K562 (cell line): ENCODE measurements around the gene HDHD5. TPM values are rescaled to one million over a fixed set of nuclear protein-coding genes. Genes with fewer than 3 reads are reported as not detected.

Experiments
- CBX3 ChIP-seq, 2 experiments: IDR thresholded peaks; 1 replicate in 1 of 2; 2 replicates in 1 of 2; pipeline ENCODE4 v1.6.1; 2012; ENCODE audit warnings: inconsistent platforms in 2 of 2, low read length in 2 of 2, borderline replicate concordance in 1 of 2, control low read depth in 1 of 2
- EP400 ChIP-seq: fragments of 450-650 bp; IDR thresholded peaks from 2 replicates; pipeline ENCODE4 v1.6.1; 2017; ENCODE audit warnings: antibody characterized with exemption, mild to moderate bottlenecking, moderate library complexity
- ID3 ChIP-seq, 2 experiments: fragments of 250-450 bp in 1 of 2; fragments of 450-650 bp in 1 of 2; sonication (Bioruptor Pico) in 1 of 2; IDR thresholded peaks; 2 replicates each; pipeline versions ENCODE4 v1.6.1 to v1.8.0; 2016 to 2021; ENCODE audit warnings: mild to moderate bottlenecking in 2 of 2, moderate library complexity in 2 of 2, missing compliant biosample characterization in 1 of 2, missing genetic modification characterization in 1 of 2
- IRF1 ChIP-seq: sonication (generic); formaldehyde crosslinking; IDR thresholded peaks from 2 replicates; pipeline ENCODE4 v1.8.0; 2022; ENCODE audit warnings: missing genetic modification reagents, mild to moderate bottlenecking, borderline replicate concordance
- MTF1 ChIP-seq: fragments of 250-450 bp; sonication (Bioruptor Pico); IDR thresholded peaks from 2 replicates; pipeline ENCODE4 v1.9.0; 2021; ENCODE audit warnings: moderate library complexity, mild to moderate bottlenecking, inconsistent platforms, borderline replicate concordance
- NFE2L1 ChIP-seq: fragments of 450-650 bp; IDR thresholded peaks from 2 replicates; pipeline ENCODE4 v1.6.1; 2016; ENCODE audit warnings: missing genetic modification characterization, low read depth, mild to moderate bottlenecking, missing compliant biosample characterization, moderate library complexity, borderline replicate concordance
- POLR2G ChIP-seq: fragments of 200-400 bp; formaldehyde crosslinking; IDR thresholded peaks from 2 replicates; pipeline ENCODE4 v1.6.1; 2017; ENCODE audit warnings: low read depth, mild to moderate bottlenecking, antibody characterized with exemption, low read length, moderate library complexity
- RBM22 ChIP-seq: fragments of 200-400 bp; formaldehyde crosslinking; IDR thresholded peaks from 2 replicates; pipeline ENCODE4 v1.6.1; 2018; ENCODE audit warnings: low read length, low read depth; ENCODE audit not compliant: poor library complexity, severe bottlenecking
- SAFB2 ChIP-seq: fragments of 200-400 bp; formaldehyde crosslinking; IDR thresholded peaks from 2 replicates; pipeline ENCODE4 v1.6.1; 2018; ENCODE audit warnings: borderline replicate concordance, low read length, low read depth, moderate library complexity; ENCODE audit not compliant: severe bottlenecking
- SMAD1 ChIP-seq: fragments of 150-350 bp; IDR thresholded peaks from 2 replicates; pipeline ENCODE4 v1.6.1; 2014; ENCODE audit warnings: low read length, low read depth; ENCODE audit not compliant: partially characterized antibody
- THRB ChIP-seq: fragments of 450-650 bp; formaldehyde crosslinking; conservative IDR thresholded peaks from 2 replicates; pipeline ENCODE4 v1.4.0; 2022; ENCODE audit warnings: mild to moderate bottlenecking, missing genetic modification characterization
- UBTF ChIP-seq, 2 experiments: IDR thresholded peaks; 2 replicates each; pipeline ENCODE4 v1.6.1; 2012; ENCODE audit warnings: improper control_type of control experiment in 2 of 2, low read depth in 2 of 2, low read length in 2 of 2, borderline replicate concordance in 1 of 2
- ZBTB1 ChIP-seq: sonication (generic); formaldehyde crosslinking; IDR thresholded peaks from 2 replicates; pipeline ENCODE4 v1.8.1; 2023; ENCODE audit warnings: missing genetic modification reagents, low read depth, mild to moderate bottlenecking, borderline replicate concordance
- ZBTB33 ChIP-seq: sonication (generic); formaldehyde crosslinking; IDR thresholded peaks from 2 replicates; pipeline ENCODE4 v1.8.1; 2023; ENCODE audit warnings: mild to moderate bottlenecking, missing genetic modification reagents
- ZNF174 ChIP-seq: fragments of 250-450 bp; sonication (Bioruptor Pico); IDR thresholded peaks from 2 replicates; pipeline ENCODE4 v1.4.0; 2020; ENCODE audit warnings: mild to moderate bottlenecking
- ZNF224 ChIP-seq: sonication (generic); formaldehyde crosslinking; IDR thresholded peaks from 2 replicates; pipeline ENCODE4 v1.8.0; 2022; ENCODE audit warnings: mild to moderate bottlenecking, missing genetic modification reagents
- ZNF232 ChIP-seq: sonication (generic); formaldehyde crosslinking; IDR thresholded peaks from 2 replicates; pipeline ENCODE4 v1.8.0; 2022; ENCODE audit warnings: mild to moderate bottlenecking, missing genetic modification reagents
- ZNF707 ChIP-seq: fragments of 250-450 bp; sonication (Bioruptor Pico); conservative IDR thresholded peaks from 2 replicates; pipeline ENCODE4 v1.8.0; 2022; ENCODE audit warnings: inconsistent platforms, mild to moderate bottlenecking, moderate library complexity
- polyA plus RNA-seq, 8 experiments: library from polyadenylated mRNA; depleted of rRNA in 4 of 8; stranded (reverse) in 5 of 8; unstranded in 3 of 8; fragments of >200 nt; fragmentation: Nextera tagmentation in 2 of 8; fragmentation: Illumina TruSeq in 1 of 8; extraction: Ambion mirVana in 2 of 8; extraction: Trizol in 1 of 8; gene quantifications; 2 replicates each; pipeline versions ENCODE4 v1.2.1 to v1.2.3, GENCODE V29; 2011 to 2014; ENCODE audit warnings: inconsistent platforms in 1 of 8, missing spikeins in 1 of 8
- total RNA-seq, 7 experiments: library from RNA; depleted of rRNA in 6 of 7; stranded (reverse); fragments of >200 nt in 6 of 7; fragmentation: Illumina TruSeq in 2 of 7; extraction: Trizol in 2 of 7; gene quantifications; 2 replicates each; pipeline versions ENCODE4 v1.2.1 to v1.2.3, GENCODE V29; 2011 to 2021; ENCODE audit warnings: low replicate concordance in 1 of 7

HDHD5 gene
- total and polyA plus RNA-seq, 9 of the 15 experiments (the other 6 are each of a cell fraction or from before 2014, with no cell fraction given), result 1.6 to 36.6 (median 24.2) TPM

GRCh38 chr22:17171153-17172028 is 12.3 kb upstream of the HDHD5 start (continued):
- TF ChIP-seq SAFB2 (no peak), ZBTB33 (CRISPR knock-in tag) (no peak), IRF1 (no peak), ZNF232 (CRISPR knock-in tag) (no peak), ZNF174 (CRISPR knock-in tag) (no peak), ID3 (CRISPR knock-in tag; IDR thresholded peaks at IDR 0.05) (no peak), ID3 (tag; IDR thresholded peaks at IDR 0.05) (peak; percentile 88), SMAD1 (peak; percentile 16), ZBTB1 (CRISPR knock-in tag) (no peak), ZNF224 (CRISPR knock-in tag) (no peak), CBX3 (IDR thresholded peaks at IDR 0.05; ENCODE audit: borderline replicate concordance in 1 of 2, low read length in 2 of 2) (no peak), NFE2L1 (tag) (no peak), EP400 (peak; percentile 67), POLR2G (peak; percentile 95), RBM22 (no peak), MTF1 (CRISPR knock-in tag) (no peak), THRB (no peak), ZNF707 (CRISPR knock-in tag) (no peak), UBTF (IDR thresholded peaks at IDR 0.05; ENCODE audit: borderline replicate concordance in 1 of 2, low read depth in 2 of 2, low read length in 2 of 2) (peak; percentile 42 to 87; a peak in 3 of 4 replicates)
